ENCODE measurements around the gene SP6. TPM values are rescaled to one million over a fixed set of nuclear protein-coding genes. Genes with fewer than 3 reads are reported as not detected.

SP6 gene
- total RNA-seq, 4 donors from 2014 or later = 0.56 to 5.9 (median 0.96) TPM

GRCh38 chr17:47822785-47823184 lies 28.2 kb downstream of the SP6 start:
- no peak for DNase-seq
- H3K4me3 ChIP-seq (replicated peaks in 1 of 3) = no peak overlapping the region
- WGBS, 2 donors = 75 to 91% methylated on average over 4 of the region's 4 CpGs
- no peak overlapping the region for H3K27ac ChIP-seq
- intact Hi-C loops (cut with DNase I) = no loop called here
- no peaks in the 10 kb centered on the region for H3K27me3 ChIP-seq
- no peaks in the 10 kb centered on the region for H3K9me3 ChIP-seq
- TF ChIP-seq CTCF (IDR thresholded peaks at IDR 0.05) (no peak), POLR2A (IDR thresholded peaks at IDR 0.05) (no peak)
- peaks cover 39 to 43% of the 10 kb centered on the region in 2 donors for H3K36me3 ChIP-seq
- peaks cover 7 to 20% of the 10 kb centered on the region in 2 donors for H3K4me1 ChIP-seq

- H3K4me1 ChIP-seq = peaks cover 7 to 20% of the 10 kb centered on the region in 2 donors
- peak within 1 kb of the TSS; percentile 8 to 38 (median 38) for H3K4me3 ChIP-seq (replicated peaks in 1 of 3)
- peak; percentile 72 to 73 for DNase-seq
- H3K27ac ChIP-seq = peak within 1 kb of the TSS in 2 of 3 donors; percentile 25 to 40
- TF ChIP-seq CTCF (IDR thresholded peaks at IDR 0.05) (peak in 1 of 6 experiments; percentile 33), POLR2A (IDR thresholded peaks at IDR 0.05) (peak in 1 of 2 donors; percentile 43)
- H3K36me3 ChIP-seq = peaks cover 30 to 44% of the 10 kb centered on the region in 2 donors
- intact Hi-C loops (cut with DNase I) = no loop called here
- no peaks in the 10 kb centered on the region for H3K9me3 ChIP-seq
- 7 to 13% methylated on average over 8 to 18 of the region's 21 CpGs for WGBS, 2 donors
- H3K27me3 ChIP-seq = no peaks in the 10 kb centered on the region
Measured at GRCh38 chr17:47821424-47822391, 29.3 kb downstream of the SP6 start, which contains the start of gene OSBPL7. Gene OSBPL7, minus strand, starts transcription at chr17:47821794. Its CDS starts 1,516 bp downstream, at chr17:47820278.

GRCh38 chr17:47821031-47821423 lies 29.9 kb downstream of the SP6 start:
- WGBS, 2 donors = 4 to 16% methylated on average over 3 to 4 of the region's 4 CpGs
- peaks cover 7 to 20% of the 10 kb centered on the region in 2 donors for H3K4me1 ChIP-seq
- no peak for TF ChIP-seq POLR2A (IDR thresholded peaks at IDR 0.05)
- no peak for TF ChIP-seq CTCF (IDR thresholded peaks at IDR 0.05)
- DNase-seq = no peak
- peak overlapping the region in 2 of 3 donors; percentile 25 to 40 for H3K27ac ChIP-seq
- H3K36me3 ChIP-seq = peaks cover 30 to 42% of the 10 kb centered on the region in 2 donors
- peak overlapping the region; percentile 8 to 38 (median 38) for H3K4me3 ChIP-seq (replicated peaks in 1 of 3)
- intact Hi-C loops (cut with DNase I) = no loop called here
- no peaks in the 10 kb centered on the region for H3K9me3 ChIP-seq
- no peaks in the 10 kb centered on the region for H3K27me3 ChIP-seq

- no peak for TF ChIP-seq CTCF (IDR thresholded peaks at IDR 0.05)
- no peak for TF ChIP-seq POLR2A (IDR thresholded peaks at IDR 0.05)
- H3K27ac ChIP-seq = no peak overlapping the region
- DNase-seq = no peak
- H3K36me3 ChIP-seq = peaks cover 24 to 48% of the 10 kb centered on the region in 2 donors
- H3K4me3 ChIP-seq (replicated peaks in 1 of 3) = no peak overlapping the region
- no peaks in the 10 kb centered on the region for H3K9me3 ChIP-seq
- H3K27me3 ChIP-seq = no peaks in the 10 kb centered on the region
- intact Hi-C loops (cut with DNase I) = no loop called here
- H3K4me1 ChIP-seq = peaks cover 7 to 20% of the 10 kb centered on the region in 2 donors
- WGBS, 2 donors = 70 to 79% methylated on average over 12 of the region's 12 CpGs
Measured at GRCh38 chr17:47820033-47820789, 30.8 kb downstream of the SP6 start.

All from thyroid gland (tissue), 4 donors.